Neural crest cell (in vitro differentiated cells): ENCODE results near the gene GIMAP2. TPM values are rescaled to one million over a fixed set of nuclear protein-coding genes. Genes with fewer than 3 reads are reported as not detected.

Source experiments
- DNase-seq: peaks from one replicate; pipeline ENCODE4 v3.0.0; 2021; ENCODE audit warnings: low read depth, mixed read lengths, low spot score
- H3K27ac Mint-ChIP-seq: one replicate; pipeline ENCODE4 v1.8.0; 2021; ENCODE audit warnings: mild to moderate bottlenecking, mixed read lengths; ENCODE audit not compliant: unreplicated experiment
- H3K27me3 Mint-ChIP-seq: 2 replicates; pipeline ENCODE4 v1.8.0; 2021; ENCODE audit warnings: low read depth, mild to moderate bottlenecking, mixed read lengths
- H3K36me3 Mint-ChIP-seq: 2 replicates; pipeline ENCODE4 v1.8.0; 2021; ENCODE audit warnings: low read depth, mild to moderate bottlenecking, mixed read lengths
- H3K4me1 Mint-ChIP-seq: 2 replicates; pipeline ENCODE4 v1.8.0; 2021; ENCODE audit warnings: mixed read lengths
- H3K4me3 Mint-ChIP-seq: one replicate; pipeline ENCODE4 v1.8.0; 2021; ENCODE audit warnings: mild to moderate bottlenecking, mixed read lengths
- H3K9me3 Mint-ChIP-seq: 2 replicates; pipeline ENCODE4 v1.8.0; 2021; ENCODE audit warnings: mixed read lengths
- total RNA-seq: library from RNA; stranded (reverse); gene quantifications from 2 replicates; pipeline ENCODE4 v1.2.1, GENCODE V29; 2021
- TF ChIP-seq, protein P1 (sequence below): fragments of 200-600 bp; sonication (generic); conservative IDR thresholded peaks from 2 replicates; pipeline ENCODE4 v1.5.0; 2021; ENCODE audit warnings: antibody characterized with exemption, mild to moderate bottlenecking

GIMAP2 gene
- total RNA-seq, 1 donor from 2014 or later = not detected

DNA sequence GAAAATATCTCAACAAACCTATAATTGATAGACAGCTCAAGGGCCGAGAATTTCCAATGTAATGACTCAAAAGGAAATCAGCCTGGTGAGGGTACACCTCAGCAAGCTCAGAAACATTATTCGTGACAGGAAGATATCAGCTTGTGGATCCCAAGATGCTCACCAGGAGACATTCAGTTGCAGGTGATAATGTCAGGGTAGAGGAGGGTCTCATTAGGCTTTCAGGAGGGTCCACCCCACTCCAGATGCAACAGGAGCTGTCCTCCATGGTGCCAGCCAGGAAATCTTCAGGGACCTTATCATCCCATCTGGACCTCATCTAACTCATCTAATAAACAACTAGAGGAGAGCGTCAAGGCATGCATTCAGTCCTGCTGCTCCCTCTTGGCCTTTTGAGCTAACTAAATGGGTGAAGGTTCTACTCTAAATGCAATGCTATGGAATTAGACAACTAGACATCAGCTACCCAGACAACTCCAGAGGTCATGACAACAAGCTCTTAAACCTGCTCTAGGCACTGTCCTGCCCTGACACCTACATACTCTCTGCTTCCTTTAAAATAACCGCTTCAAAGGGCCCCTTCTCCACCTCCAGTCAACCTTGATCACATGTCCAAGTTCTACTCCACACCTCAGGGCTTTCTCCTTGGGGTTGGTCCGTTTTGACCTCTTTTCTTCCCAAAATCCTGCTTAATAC is 47.4 kb downstream of the GIMAP2 start:
- Mint-ChIP-seq H3K27ac (no peak overlapping the region), H3K9me3 (peaks cover 5% of the 10 kb centered on the region), H3K27me3 (peaks cover 22% of the 10 kb centered on the region), H3K4me3 (no peak overlapping the region), H3K4me1 (peaks cover 16% of the 10 kb centered on the region), H3K36me3 (no peaks in the 10 kb centered on the region)
- TF ChIP-seq, protein P1, sequence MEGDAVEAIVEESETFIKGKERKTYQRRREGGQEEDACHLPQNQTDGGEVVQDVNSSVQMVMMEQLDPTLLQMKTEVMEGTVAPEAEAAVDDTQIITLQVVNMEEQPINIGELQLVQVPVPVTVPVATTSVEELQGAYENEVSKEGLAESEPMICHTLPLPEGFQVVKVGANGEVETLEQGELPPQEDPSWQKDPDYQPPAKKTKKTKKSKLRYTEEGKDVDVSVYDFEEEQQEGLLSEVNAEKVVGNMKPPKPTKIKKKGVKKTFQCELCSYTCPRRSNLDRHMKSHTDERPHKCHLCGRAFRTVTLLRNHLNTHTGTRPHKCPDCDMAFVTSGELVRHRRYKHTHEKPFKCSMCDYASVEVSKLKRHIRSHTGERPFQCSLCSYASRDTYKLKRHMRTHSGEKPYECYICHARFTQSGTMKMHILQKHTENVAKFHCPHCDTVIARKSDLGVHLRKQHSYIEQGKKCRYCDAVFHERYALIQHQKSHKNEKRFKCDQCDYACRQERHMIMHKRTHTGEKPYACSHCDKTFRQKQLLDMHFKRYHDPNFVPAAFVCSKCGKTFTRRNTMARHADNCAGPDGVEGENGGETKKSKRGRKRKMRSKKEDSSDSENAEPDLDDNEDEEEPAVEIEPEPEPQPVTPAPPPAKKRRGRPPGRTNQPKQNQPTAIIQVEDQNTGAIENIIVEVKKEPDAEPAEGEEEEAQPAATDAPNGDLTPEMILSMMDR = no peak
- no peak for DNase-seq

DNA sequence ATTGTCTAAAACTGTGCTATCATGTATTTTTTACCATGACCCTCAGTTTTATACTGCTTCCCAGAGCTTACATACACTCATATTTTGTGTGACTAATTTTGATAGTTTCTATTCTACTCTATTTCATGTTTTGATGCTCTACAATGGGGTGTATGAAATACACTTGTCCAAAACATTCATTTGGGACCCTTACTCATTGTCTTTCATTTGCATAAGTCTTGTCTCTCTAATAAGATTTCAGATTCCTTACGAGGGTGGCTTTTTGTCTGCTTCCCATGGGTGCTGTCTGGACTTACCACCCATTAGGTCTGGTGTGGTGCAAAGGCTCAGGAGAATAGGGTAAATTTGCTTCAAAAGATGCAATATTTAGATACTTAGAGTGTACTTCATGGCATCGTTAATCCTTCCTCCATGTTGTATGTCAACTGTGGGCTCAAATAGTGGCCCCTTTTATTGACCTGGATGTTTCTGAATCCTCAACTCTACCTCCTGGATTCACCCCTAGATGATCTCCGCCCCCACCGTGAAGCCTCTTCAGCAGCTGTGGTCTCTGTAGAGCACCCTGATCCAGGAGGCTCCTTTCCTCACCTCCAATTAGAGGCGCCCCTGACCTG is 48.1 kb downstream of the GIMAP2 start:
- no peak for DNase-seq
- H3K36me3 Mint-ChIP-seq = no peaks in the 10 kb centered on the region
- H3K9me3 Mint-ChIP-seq = peaks cover 2% of the 10 kb centered on the region
- no peak overlapping the region for H3K4me3 Mint-ChIP-seq
- peaks cover 23% of the 10 kb centered on the region for H3K27me3 Mint-ChIP-seq
- no peak overlapping the region for H3K27ac Mint-ChIP-seq
- peaks cover 16% of the 10 kb centered on the region for H3K4me1 Mint-ChIP-seq
- TF ChIP-seq, protein P1 = no peak

DNA sequence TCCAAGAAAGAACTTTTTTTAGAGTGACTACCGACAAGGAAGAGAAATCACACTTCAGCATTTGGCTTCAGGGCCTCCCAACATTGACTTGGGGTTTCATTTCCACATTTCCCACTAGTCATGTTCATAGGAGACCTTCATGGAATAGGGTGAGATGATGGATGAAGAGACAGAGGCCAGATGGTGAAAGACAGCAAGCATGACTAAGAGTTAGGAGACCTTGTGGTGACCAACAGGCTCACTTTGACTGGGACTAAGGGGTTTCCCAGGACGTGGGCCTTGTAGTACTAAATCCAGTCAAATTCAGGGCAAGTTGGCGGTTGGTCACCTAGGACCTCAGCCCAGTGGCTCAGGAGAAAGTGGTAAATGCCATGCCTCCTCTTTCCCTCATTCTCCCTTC is 48.7 kb downstream of the GIMAP2 start:
- TF ChIP-seq, protein P1 = no peak
- Mint-ChIP-seq H3K4me1 (peaks cover 16% of the 10 kb centered on the region), H3K9me3 (no peaks in the 10 kb centered on the region), H3K36me3 (no peaks in the 10 kb centered on the region), H3K4me3 (no peak overlapping the region), H3K27ac (no peak overlapping the region), H3K27me3 (peaks cover 26% of the 10 kb centered on the region)
- DNase-seq = no peak

DNA sequence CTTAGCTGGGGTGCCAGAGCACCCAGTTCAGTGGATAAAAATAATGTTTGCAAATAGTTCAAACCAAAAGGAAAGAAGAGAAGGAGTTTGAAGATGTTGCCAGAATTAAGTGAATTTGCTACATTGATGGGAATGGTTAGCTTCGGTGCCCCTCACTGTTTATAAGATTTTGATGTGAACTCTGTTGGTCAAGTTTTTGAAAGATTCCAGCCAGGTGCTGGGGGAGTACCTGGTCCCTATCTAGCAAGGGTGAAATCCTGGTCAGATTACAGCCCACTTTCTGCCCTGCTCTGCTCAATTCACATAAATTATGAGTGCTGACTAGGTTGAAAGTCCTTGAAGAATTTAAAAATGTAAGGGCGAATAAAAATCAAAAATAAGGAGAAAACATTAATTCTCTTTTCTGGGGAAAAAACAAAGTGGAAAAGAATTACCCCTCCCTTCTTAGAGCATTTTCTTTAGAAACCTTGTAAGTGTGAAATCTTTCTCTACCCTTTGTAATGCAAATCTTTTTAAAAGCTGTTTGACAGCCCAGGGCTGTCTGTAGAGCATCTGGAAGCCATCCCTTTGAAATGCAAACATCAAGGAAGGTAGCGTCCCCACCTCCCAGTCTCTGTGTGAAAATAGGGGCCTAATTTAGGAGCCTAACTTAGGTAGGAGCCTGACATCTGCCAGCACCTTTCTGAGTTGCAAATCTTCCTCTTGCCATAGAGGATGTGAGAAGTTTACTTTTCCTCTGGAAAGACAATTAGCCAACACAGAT is 50.3 kb downstream of the GIMAP2 start:
- Mint-ChIP-seq H3K4me1 (peaks cover 16% of the 10 kb centered on the region), H3K9me3 (no peaks in the 10 kb centered on the region), H3K27ac (no peak overlapping the region), H3K4me3 (no peak overlapping the region), H3K36me3 (no peaks in the 10 kb centered on the region), H3K27me3 (peaks cover 27% of the 10 kb centered on the region)
- TF ChIP-seq, protein P1 = no peak
- DNase-seq = no peak

DNA sequence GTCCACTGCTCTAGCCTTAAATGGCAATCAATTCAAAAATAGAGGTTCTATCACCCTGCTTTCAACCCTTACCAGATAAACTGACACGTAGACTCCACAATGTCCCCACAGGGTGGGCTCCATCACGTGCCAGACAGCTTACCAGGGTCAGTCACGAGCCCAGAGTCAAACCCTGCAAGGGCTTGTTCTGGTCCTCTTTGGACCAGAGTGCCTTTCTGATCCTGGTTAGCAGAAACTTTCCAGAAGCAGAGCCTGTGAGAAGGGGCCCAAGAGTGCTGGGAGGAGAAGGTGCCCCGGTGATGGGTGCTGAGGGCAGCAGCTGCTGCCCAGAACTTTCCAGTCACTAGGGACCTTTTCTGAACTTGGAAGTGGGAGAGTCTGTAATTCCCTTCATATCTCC is 51.4 kb downstream of the GIMAP2 start:
- Mint-ChIP-seq H3K27ac (no peak overlapping the region), H3K4me1 (peaks cover 16% of the 10 kb centered on the region), H3K36me3 (no peaks in the 10 kb centered on the region), H3K4me3 (no peak overlapping the region), H3K27me3 (peaks cover 25% of the 10 kb centered on the region), H3K9me3 (no peaks in the 10 kb centered on the region)
- DNase-seq = no peak
- TF ChIP-seq, protein P1 = no peak
